ENCODE results near the gene PDCD4.
"Not testable (repeated sequence)": the region's sequence is repeated elsewhere in the genome, so short reads cannot be mapped to it uniquely, and the experiment has no call there.

PDCD4 gene

GRCh38 chr10:110887560-110887959 lies 15.8 kb downstream of the PDCD4 start:
- no peak for DNase-seq

DNA sequence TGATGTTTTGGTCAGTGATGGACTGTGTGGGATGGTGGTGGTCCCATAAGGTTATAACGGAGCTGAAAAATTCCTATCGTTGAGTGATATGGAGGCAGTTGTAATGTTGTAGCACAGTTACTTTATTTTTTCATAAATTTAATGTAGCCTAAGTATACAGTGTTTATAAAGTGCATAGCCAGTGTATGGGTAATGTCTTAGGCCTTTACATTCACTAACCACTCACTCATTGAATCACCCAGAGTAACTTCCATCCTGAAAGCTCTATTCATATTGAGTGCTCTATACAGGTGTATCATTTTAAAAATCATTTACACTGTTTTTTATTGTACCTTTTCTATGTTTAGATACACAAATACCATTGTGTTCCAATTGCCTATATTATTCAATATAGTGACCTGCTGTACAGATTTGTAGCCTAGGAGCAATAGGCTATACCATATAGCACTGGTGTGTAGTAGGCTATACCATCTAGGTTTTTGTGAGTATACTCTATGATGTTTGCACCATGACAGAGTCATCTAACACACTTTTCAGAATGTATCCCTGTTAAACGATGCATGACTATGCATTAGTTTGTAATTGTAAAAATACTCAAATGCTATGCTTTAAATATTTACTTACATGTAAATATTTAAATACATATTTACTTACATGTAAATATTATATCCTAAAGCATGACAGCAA lies 21.0 kb downstream of the PDCD4 start:
- DNase-seq: no peak

DNA sequence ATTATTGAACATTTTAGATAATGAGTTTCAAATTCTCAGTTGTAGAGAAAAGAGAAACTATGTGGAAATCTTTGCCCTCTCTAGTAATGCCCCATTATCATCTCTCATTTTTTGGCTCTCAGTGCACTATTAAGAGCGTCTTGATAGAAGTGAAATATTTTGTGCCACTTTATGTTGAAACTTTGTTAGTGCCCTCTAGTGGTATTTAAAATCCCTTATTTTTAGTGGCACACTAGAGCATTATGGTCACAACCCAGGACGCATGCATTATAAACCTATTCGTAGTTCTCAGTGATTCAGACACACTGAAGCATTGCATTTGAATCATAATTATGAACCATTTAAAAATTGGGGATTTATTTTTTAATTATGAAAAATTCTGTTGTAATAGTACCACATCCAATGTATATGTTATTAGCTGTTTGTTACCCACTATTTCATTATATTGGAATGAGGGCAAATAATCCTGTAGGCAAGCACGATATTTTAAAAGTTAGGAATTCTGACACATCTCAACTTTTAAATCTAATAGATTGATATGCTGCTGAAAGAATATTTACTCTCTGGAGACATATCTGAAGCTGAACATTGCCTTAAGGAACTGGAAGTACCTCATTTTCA lies 21.9 kb downstream of the PDCD4 start:
- DNase-seq: no peak

DNA sequence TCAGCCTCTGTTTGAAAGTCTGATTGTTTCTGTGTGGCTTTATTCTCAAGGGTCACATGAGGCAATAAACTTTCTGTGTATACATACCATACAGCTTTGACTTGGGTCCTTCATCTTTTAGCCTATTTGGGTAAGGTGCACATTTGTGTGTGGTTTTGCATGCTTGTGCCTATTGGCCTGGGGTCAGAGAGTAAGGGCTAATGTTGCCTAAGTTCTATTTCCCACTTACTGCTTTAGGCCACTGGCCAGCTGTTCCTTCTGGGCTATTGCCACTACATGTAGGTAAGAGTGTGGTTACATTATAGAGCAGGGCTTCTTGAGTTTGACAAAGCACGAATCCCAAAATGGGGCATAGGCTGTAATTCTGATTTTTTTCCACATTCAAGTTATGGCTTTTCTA lies 25.5 kb downstream of the PDCD4 start:
- DNase-seq: no peak

- no peak for DNase-seq
Measured at GRCh38 chr10:110898391-110898790, 26.7 kb downstream of the PDCD4 start.

GRCh38 chr10:110900983-110901382 lies 29.3 kb downstream of the PDCD4 start:
- no peak for DNase-seq

DNA sequence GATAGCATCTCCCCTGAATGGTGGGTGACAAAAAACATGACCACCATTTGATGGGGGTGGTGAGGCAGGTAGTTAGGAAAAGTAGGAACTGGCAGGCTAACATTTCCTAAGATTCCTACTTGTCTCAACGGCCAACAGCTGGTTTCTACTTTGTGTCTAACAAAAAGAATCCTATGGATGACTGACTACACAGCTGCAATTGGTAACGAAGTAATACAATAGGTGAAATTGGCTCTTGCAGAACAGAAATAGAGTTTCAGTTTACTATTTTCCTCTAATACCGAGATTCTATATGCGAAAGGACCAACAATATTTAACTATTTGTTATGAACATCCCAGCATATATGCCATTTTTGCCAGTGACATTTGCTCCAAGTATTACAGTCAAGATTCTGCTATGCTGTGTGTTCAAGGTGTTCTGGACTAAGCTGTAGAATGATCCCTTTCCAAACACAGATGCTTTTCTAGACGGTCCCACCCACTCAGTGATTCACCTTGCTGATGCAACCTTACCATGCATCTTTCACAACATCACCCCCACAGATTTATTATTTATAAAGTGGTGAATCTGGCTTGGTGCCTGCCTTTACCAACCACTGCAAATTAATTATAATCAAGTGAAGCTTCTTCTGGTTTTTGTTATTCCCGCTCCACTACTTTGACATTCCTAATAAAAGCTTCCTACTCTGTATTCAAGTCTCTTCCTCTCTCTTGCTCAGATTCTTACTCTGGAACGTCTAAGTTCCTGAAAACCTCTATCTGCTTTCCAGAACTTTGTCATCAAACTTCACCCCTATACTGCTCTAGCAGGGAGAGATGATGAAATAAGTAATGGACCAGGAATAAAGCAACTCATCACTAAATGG lies 30.5 kb downstream of the PDCD4 start:
- DNase-seq: no peak

GRCh38 chr10:110903280-110904278 lies 31.9 kb downstream of the PDCD4 start:
- no peak for DNase-seq

DNA sequence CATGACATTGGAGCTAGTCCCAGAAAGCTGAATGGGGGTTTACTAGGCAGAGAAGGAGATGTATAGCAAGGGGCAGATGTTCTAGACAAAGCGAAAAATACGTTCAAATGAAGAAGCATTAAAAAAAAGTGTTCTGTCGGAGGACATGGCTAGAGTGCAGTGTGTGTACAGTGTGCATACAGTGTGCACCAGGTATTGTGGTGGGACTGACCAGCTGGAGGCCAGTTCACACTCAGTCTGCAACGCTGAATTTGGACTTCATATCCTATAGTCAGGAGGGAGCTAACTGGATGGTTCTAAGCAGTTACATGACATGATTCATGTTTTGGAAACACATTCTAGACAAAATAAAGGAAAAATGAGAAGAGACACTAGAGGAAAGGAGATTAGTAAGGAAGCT lies 38.4 kb downstream of the PDCD4 start:
- DNase-seq: no peak

DNA sequence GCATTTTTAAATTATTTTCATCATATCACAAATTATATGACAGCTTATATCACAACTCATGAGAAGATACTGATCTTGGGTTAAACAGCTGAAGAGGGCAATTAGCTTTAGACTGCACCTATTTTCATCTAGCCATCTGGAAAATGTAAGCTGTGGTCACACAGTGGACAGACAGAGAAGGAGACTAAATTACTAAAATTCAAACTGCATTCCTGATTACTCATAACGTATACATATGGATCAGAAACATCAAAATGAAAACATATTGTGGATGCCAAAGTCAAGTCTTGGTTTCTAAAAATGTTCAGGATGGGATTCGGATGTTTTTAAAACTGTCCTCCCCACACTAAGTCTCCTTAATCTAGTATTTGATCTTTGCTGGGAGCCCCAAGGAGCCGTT lies 40.6 kb downstream of the PDCD4 start:
- no peak for DNase-seq

DNA sequence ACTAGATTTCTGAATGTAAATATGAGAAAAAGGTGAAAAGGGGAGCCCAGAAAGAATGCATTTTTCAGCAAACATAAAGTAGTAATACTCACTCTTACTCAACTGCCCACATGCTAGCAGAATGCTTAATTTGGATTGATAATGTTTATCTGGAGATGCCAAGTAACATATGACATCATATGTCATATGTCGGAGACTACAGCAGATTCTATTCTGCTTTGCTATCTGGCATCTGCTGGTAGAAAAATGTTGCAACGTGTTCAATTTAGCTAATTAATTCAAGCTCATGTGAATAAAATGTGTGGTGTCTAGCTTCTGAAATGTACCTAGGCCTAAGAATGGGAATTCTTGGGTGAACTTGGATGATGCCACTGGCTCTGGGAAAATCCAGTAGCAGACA lies 42.7 kb downstream of the PDCD4 start:
- no peak for DNase-seq

DNA sequence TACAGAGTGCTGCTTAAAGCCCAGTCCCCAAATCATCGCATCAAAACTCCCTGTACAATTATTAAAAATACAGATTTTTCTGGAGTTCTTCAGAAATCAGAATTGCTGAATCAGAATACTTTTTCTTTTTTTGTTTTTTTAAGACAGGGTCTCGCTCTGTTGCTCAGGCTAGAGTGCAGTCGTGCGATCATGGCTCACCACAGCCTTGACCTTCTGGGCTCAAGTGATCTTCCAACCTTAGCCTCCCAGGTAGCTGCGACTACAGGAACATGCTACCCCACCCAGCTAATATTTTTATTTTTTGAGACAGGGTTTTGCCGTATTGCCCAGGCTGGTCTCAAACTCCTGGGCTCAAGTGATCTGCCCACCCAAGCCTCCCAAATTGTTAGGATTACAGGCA lies 43.3 kb downstream of the PDCD4 start:
- DNase-seq: no peak

DNA sequence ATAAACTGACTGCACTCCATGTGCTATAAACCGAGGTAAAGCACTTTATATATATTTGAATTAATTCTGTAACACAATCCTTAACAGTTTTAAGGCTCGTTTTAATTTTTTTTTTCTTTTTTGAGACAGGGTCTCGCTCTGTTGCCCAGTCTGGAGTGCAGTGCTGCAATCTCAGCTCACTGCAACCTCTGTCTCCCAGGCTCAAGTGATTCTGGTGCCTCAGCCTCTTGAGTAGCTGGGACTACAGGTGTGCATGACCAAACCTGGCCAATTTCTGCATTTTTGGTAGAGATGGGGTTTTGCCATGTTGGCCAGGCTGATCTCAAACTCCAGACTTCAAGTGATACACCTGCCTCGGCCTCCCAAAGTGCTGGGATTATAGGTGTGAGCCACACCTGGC lies 43.9 kb downstream of the PDCD4 start:
- not testable (repeated sequence) for DNase-seq

DNA sequence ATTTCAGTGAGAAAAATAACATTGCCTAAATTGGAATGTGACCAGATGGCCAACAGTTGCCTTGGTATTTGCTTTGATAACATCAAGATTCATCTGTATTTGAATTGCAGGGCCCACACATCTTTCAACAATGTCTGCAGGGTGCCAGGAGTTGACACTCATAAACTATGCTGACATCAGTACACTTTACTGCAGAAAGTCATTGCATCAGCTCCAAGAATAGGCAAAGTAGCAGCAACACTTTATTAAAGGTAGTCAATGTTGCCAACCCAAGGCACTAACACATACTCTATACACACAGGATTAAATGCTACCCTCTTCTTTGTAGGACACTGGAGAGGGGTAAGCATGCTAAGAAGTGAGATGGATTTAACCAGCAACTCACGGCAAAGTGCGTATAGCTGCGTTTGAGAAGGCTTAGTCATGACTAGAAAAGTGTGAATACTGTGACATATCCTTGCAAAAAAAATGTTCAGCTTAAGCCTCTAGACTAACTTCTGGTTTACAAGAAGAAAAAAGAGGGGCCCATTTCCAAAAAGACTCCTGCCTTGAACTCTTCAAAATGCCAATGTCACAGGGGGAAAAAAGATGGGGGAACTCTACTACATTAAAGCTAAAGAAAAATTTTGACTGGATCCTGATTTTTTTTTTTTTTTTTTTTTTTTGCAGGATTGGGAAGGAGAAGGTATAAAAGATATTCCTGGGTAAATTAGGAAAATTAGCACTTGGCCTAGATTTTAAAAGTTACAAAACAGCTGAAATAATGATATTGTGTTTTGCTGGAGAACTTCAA lies 45.0 kb downstream of the PDCD4 start:
- DNase-seq: no peak

GRCh38 chr10:110918269-110918642 lies 46.5 kb downstream of the PDCD4 start:
- no peak for DNase-seq

- peak; percentile 92 for DNase-seq
Measured at GRCh38 chr10:110918643-110919348, 47.1 kb downstream of the PDCD4 start, which contains the start of gene BBIP1. Gene BBIP1 (minus strand): TSS chr10:110919180. CDS start chr10:110918157, 1,023 bp downstream.

GRCh38 chr10:110919349-110919931 lies 47.7 kb downstream of the PDCD4 start, which contains the start of gene SHOC2:
Gene SHOC2 (plus strand): TSS chr10:110919604. CDS start chr10:110964359, 44,755 bp downstream.
- peak; percentile 96 for DNase-seq

- peak; percentile 69 for DNase-seq
Measured at GRCh38 chr10:110919971-110920881, 48.5 kb downstream of the PDCD4 start.

DNA sequence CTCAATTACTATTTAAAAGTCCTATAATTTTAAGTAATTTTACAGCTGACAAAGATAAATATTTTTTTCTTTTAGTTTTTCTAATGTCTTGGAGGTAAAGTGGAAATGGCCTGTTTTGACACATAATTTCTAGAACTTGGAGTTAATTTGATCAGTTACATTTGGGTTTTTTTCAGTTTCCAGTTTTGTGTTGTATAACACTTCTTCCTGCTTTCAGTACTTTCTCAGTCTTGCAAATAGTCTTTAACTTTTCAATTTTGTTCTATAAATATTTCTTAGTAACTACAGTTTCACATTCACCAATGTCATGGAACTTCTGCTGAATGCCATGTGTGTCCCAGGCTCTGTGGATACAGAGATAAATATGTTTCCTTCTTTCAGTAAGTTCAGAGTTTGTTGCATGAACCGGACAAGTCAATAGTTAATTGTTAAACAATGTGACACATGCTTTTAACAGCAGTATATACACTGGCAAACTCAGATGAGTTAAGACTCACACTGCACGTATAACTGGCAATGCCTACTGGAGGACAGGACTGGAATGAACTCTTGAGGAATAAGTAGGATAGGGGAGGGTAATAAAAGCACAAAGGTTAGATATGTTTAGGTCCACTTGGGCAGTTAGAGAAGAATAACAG lies 52.2 kb downstream of the PDCD4 start:
- no peak for DNase-seq

Measured in activated CD8-positive, alpha-beta memory T cell treated with anti-CD3 and anti-CD28 coated beads, Interleukin-2, amount 50 U/mL, for 48 hours (primary cell).